HG02571 (cell line): Measurements from ENCODE around the gene VTA1.
"Not testable (repeated sequence)": the region's sequence is repeated elsewhere in the genome, so short reads cannot be mapped to it uniquely, and the experiment has no call there.

ENCODE experiments used
- ATAC-seq: cut with Tn5 transposase; IDR thresholded peaks from one replicate; pipeline ENCODE4 v1.9.1; 2021; ENCODE audit warnings: mild to moderate bottlenecking, moderate library complexity; ENCODE audit not compliant: unreplicated experiment

Gene VTA1

DNA sequence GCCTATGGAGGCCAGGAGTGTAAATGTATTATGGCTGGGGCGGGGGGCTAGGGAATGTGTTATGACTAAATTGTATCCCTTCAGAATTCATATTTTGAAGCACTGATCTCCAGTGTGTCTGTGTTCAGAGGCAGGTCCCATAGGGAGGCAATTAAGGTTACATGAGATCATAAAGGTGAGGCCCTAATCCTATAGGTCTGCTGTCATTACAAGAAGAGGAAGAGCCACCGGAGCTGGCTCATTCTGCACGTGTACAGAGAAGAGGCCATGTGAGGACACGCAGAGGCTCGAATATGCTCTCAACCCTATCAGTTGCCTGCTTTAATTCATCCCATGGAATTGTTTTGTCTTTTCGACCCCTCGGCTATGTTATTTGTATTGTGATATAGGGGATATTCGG, 76.9 kb downstream of the VTA1 start:
- ATAC-seq: no peak

DNA sequence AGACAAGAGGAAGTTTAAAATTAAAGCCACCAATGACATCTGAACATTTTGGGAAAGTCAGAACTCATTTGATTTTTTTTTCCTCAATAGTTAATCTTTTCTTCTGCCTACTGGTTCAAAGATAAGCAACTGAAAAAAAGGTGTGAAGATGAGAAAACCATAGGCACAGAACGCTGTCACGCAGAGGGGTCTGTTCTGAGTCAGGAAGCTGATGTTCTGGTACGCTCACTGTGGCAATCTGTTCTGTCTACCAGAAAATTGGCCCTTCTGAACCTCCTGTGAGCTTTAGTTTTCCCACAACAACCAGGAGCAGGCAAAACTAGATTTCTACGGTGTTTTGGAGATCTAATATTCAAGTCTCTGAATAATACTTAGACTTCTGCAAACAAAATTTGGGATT, 78.1 kb downstream of the VTA1 start:
- no peak for ATAC-seq

DNA sequence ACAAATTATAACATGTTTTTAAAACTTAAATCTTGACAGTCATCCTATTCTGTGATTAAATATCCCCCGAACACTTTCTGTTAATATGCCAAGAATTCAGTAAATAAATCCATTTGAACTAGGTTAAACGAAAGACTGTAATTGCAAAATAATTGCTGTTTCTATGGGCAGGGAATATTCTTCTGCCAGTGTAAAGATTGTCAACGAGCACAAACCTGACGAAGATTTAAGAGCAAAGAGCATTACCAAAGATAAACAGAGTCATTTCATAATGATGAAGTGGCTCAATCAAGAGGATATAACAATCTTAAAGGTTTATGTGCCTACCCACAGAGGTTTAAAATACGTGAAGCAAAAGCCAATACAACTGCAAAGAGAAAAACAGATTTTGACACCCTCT, 78.5 kb downstream of the VTA1 start:
- no peak for ATAC-seq

DNA sequence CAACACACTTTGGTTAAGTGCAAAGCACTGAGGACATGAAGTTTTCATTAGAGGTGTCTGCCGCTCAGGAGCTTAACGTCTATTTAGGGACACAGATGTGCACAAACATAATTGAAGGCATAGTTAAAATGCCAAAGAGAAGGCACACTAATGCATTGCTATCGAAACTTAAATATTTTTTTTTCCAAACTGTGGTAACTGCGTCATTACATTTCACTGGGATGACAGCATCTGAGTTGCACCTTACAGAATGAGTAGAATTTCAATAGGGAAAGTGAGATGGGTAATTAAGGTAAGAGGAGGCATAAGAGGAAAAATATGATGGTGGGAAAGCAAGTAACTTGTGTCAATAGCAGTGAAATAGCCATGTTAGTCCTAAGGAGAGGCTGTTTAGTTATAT, 79.7 kb downstream of the VTA1 start:
- no peak for ATAC-seq

DNA sequence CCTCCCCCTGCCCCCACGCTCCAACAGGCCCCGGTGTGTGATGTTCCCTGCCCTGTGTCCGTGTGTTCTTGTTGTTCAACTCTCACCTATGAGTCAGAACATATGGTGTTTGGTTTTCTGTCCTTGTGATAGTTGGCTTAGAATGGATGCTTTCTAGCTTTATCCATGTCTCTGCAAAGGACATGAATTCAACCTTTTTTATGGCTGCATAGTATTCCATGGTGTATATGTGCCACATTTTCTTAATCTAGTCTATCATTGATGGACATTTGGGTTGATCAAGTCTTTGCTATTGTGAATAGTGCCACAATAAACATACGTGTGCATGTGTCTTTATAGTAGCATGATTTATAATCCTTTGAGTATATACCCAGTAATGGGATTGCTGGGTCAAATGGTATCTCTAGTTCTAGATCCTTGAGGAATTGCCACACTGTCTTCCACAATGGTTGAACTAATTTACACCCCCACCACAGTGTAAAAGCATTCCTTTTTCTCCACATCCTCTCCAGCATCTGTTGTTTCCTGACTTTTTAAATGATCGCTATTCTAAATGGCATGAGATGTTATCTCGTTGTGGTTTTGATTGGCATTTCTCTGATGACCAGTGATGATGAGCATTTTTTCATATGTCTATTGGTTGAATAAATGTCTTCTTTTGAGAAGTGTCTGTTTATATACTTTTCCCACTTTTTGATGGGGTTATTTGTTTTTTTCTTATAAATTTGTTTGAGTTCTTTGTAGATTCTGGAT, 82.6 kb downstream of the VTA1 start:
- not testable (repeated sequence) for ATAC-seq

DNA sequence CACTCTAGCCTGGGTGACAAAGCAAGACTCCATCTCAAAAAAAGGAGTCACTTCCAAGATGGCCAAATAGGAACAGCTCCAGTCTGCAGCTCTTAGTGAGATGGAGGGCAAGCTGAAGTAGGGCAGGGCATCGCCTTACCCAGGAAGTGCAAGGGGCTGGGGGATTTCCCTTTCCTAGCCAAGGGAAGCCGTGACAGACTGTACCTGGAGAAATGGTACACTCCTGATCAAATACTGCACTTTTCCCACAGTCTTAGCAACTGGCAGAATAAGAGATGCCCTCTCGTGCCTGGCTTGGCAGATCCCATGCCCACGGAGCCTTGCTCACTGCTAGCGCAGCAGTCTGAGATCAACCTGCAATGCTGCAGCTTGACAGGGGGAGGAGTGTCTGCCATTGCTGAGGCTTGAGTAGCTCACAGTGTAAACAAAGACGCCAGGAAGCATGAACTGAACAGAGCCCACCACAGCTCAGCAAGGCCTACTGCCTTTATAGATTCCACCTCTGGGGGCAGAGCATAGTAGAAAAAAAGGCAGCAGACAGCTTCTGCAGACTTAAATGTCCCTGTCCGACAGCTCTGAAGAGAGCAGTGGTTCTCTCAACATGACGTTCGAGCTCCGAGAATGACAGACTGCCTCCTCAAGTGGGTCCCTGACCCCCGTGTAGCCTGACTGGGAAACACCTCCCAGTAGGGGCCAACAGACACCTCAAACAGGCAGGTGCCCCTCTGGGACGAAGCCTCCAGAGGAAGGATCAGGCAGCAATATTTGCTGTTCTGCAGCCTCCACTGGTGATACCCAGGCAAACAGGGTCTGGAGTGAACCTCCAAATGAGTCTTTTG, 85.4 kb downstream of the VTA1 start:
- not testable (repeated sequence) for ATAC-seq

DNA sequence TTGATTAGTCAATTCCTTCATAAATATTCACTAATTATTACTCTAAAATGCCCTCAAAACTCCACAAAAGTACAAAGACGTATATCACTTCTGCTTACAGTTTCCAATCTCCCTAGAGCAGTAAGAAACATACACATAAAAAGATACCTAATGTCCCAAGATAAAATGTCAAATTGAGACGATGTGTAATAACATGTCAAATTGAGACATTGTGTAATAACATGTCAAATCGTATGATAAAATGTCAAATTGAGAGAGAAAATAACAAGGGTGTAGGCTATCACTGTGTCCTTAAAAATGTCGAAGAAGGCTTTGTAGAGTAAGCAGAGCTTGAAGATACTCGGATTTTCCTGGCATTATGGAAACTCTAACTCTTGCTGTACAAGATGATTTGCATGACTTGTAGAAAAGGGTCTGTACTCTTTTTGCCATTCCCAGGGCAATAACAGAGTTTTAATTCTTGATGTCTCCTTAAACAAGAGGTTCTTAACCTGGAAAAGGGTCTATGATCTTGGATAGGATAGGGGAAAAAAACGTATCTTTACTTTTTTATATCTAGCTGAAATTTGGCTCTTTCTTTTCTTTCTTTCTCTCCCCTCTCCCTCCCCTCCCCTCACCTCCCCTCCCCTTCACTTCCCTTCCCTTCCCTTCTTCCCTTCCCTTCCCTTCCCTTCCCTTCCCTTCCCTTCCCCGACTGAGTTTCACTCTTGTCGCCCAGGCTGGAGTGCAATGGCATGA, 87.1 kb downstream of the VTA1 start:
- ATAC-seq: no peak

DNA sequence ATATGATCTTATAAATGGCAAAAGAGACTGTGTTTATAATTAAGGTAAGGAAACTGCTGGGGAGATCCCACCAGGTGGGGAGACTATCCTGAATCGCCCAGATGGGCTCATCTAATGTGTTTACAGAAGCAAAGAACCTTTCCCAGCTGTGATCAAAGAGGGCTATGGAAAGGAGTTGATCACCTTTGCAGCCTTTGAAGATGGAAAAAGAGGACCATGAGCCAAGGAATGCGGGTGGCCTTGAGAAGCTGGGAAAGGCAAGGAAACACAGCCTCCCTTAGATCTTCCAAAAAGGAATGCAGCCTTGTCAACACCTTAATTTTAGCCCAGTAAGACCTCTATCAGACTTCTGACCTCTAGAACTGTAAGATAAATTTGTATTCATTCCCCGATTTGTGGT, 88.2 kb downstream of the VTA1 start:
- no peak for ATAC-seq

DNA sequence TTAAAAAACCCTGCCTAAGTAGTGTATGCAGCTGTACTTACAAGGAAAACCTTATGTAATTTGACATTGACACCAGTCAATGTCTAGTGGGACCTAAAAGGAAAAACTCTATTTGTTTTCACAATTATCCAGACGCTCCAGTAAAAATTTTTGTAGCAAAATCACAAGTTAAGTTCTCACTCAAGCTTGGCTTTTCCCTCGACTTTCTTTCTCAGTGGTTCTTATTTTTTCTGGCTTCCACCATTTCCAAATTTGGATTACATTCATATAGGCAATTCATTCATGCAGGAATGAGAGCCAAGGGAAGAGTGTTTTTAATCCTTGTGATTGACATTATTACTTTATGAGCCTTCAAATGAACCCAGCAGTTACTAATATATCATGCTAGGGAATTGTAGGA, 88.7 kb downstream of the VTA1 start:
- no peak for ATAC-seq

DNA sequence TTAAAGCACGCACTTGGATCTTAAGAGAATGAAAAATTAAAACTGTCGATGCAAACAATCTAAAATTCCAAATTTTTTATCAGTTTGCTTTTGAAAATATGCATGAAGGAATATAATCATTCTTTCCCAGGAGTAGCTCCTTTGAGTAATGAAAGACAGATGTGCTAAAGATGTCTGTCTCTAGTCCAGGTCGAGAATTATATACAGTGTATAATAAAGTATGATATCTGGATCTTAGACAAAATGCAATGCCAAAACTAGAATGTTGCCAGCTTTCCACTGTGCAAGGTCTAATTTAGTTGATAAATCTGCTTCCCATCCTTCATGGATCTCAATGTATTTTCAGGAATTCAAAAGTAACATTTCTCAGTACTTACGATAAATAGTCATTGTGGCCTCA, 89.6 kb downstream of the VTA1 start:
- ATAC-seq: no peak

DNA sequence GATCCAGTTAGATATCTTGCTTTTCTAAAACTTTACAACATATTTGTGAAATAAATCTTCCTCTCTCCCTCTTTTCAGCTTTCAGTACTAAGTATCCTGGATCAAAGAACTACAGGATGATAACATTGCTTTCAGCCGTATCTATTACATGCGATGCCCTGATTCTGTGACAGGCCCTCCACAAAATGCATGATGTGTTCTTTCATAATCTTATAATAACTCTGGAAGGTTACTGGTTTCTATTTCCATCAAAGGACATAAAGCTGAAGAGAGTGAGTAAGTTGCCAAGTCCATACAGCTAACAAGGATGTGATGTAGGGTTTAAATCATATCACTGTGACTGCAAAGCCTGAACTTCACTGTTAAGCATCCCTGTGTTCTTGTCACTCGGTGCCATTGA, 91.8 kb downstream of the VTA1 start:
- ATAC-seq: no peak

DNA sequence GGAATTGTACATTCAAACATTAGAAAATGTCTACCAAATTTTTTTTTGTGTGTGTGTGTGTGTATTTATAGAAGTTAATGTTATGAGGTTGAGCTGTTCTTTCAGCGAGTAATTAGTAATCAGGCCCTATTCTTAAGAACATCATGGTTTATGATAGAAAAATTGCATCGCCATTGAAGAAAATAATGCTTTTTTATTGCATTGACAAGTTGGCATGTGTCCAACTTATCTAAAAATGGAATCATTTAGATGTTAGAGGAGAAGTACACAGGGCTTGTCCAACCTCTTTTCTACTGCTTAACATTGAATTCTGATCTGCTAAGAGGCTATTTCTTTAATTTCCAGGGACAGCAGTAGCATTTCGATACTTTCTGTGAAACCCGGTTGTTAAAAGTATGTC, 93.1 kb downstream of the VTA1 start:
- ATAC-seq: no peak

DNA sequence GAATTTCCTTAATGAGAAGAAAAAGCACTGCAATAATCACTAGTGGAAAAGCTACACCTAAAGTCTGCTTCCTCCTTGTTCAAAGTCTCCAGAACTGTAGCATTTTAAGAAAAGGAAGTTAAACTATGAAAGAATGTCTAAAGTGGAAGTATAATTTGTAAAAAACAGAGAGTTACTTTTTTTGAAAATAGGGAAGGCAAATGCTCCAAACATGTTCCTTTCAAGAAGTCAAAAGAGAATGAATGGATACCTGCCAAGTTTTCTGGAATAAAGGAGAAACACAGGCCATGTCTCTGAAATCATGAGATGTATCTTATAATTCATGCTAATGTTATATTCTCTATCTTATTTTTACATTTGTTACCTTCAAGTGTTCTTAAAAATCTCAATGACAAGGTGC, 94.0 kb downstream of the VTA1 start:
- ATAC-seq: no peak

DNA sequence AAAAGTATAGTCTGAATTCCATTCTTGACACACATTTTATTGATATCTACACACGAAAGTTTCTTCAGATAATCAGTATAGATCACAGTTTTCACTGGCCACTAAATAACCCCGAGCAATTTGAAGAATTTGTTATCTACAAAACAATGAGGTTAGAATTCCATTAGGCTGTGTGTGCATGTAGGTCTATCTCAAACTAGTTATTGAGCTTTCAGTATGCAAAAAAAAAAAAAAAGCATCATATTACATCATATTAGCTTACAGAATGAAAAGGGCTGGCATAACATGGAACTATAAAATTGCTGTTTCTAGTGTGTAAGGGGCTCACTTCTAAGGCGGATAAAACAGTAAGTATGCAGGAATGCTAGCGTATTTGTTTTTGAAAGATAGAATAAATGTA, 95.2 kb downstream of the VTA1 start:
- ATAC-seq: no peak

DNA sequence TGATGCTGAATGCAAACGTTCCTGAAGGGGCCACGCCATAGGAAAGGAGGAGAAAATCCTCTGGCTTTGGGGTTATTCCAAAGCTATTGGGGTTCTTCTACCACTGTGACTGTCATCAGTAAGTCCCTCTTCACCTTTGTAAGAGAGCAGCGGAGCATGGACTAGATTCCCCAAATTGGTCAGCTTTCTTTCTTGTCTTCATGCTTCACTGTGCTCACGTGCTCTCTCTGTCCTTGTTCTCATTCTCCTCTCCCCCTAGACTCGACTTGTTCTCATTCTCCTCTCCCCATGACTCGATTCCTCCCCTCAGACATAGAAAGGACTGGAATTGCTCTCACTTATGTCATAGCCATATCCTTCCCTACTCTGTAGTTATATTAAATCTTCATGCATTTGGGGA, 99.9 kb downstream of the VTA1 start:
- ATAC-seq: no peak

DNA sequence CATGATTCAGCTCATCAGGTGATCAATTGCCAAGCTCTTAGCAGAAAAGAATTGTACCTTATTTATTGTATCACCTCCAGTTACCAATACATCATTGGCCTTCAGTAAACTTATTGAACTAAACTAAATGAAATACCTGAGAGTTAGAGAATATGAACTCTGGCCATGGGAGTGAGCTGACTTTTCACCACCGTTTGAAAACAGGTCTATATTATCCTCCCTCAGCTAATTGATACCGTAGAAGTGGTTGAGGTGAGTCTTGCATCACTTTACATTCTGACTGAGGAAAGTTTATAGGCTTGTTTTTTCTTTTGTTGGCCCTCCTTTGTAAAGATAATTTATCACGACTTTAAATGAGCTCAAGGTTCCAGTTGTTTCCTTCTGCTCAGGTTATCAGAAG, 102.2 kb downstream of the VTA1 start:
- no peak for ATAC-seq

DNA sequence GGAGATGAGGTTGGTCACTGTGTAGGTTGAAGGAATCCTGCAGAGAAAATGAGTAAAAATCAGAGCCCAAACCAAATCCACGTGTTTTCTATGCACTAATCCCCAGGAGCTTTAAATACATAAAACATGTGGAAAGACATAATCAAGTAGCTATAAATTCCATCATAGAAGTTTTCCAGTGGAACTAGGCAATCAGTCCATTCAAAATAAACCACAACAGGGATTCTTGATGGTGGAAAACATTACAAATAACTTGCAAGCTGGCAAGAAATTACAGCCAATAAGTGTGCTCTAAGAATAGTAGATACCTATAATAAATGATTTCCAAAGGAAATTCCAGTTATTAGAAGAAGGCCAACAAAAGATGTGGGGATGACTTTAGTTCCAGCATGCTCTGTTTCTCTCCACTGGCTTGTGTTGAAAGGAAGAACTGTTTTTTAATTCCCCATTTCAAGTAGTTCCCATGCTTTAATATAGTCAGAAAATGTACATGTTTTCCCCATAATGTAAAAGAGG, 104.9 kb downstream of the VTA1 start:
- ATAC-seq: no peak

DNA sequence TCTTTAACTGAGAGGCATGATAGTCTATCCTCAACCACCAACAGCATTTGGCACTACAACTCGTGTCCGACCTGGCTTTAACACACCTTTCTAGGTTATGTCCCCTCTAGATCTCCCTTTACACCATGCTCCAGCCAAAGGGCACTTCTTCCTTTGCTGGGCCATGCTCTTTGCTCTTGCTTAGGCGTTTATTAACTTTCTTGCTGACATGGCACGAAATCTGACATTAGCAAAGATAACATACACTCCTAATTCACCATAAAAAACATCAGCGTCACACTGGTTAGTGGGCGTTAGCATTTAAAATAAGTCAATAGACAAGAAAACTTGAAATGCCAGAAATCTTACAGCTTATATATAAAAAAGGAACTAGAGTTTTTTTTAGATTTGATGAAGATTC, 107.5 kb downstream of the VTA1 start:
- no peak for ATAC-seq

DNA sequence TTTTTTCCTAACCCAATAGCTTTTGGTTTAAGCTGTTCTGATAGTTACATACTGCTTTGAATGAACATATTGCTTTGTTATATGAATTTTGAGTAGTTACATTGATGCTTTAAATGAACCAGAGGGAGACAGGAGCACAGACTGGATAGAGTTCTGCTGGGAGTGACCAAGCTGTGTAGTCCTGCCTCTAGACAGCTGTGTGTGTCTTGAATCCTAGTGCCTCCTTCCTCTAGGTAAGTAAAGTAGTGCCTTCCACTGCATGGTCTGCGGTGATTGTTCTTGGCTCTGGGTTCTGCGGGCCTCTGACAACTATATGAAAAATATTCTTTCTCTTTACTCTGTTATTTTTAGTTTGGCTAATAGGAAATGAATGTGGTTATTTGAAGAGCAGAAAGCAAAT, 108.7 kb downstream of the VTA1 start:
- ATAC-seq: no peak

DNA sequence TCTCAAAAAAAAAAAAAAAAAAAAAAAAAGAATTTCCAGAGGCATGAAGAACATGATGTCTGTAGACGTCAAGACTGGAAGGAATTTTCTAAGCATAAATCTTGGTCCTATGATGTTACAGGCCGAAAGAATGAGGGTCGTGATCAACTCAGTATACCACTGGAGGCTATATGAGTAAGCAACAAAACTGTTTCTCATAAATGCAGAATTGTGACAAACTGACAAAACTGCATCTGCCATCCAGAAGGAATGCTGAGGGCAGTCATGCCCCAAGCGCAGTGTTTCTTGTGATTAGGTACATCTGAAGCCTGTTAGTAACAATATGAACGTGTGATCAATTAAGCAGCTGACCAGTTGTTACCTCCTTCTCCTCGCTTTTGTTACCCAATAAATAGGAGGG, 111.2 kb downstream of the VTA1 start:
- ATAC-seq: no peak

DNA sequence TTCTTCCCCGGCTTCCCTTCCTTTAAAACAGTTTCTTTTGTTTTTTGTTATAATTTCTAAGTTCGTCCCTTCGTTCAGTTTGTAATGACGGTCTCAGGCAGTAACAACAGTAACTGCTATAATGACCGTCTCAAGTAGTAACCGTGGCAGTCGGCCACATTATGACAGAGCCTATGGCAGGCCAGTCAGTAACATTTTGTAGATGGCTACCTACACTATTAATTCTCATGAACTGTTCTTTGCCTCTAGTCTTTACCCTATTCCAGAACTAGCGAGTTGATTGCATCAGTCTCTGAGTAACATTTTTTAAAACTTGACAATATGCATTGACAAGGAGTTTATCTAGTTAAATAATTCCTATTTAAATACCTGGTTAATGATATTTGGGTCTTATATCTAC, 111.7 kb downstream of the VTA1 start:
- no peak for ATAC-seq

DNA sequence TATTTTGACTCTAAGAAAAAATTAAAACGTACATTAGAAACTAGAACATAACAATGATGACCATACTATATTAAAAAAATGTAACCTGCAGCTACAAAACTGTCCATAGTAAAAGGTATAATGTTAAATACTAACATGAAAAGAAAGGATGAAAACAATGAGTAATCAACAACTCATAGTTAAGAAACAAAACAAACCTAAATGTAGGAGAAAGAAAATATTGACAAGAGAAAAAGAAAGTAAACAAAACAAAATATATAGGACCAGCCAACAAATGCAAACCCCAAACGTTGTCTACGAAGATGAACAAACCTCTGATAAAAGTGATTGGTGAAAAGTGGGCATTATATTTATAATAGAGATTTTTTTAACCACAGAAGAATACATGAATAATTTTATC, 113.7 kb downstream of the VTA1 start:
- no peak for ATAC-seq
